Astrocyte of the hippocampus (primary cell): ENCODE results near the gene RUFY3.

Experiments used
- DNase-seq: peaks from one replicate; pipeline ENCODE4 v3.0.0; 2011; ENCODE audit warnings: low read depth, low spot score

RUFY3 gene

GRCh38 chr4:70778888-70779422 lies 57.2 kb downstream of the RUFY3 start:
- DNase-seq = no peak

GRCh38 chr4:70783096-70783495 lies 61.3 kb downstream of the RUFY3 start:
- no peak for DNase-seq

- DNase-seq = no peak
Observed at GRCh38 chr4:70787496-70787895, 65.7 kb downstream of the RUFY3 start.

GRCh38 chr4:70788733-70789132 lies 67.0 kb downstream of the RUFY3 start:
- no peak for DNase-seq

- DNase-seq = no peak
Observed at GRCh38 chr4:70793626-70794025, 71.9 kb downstream of the RUFY3 start.

- no peak for DNase-seq
Observed at GRCh38 chr4:70801265-70801809, 79.6 kb downstream of the RUFY3 start.

GRCh38 chr4:70802928-70803580 lies 81.3 kb downstream of the RUFY3 start:
- no peak for DNase-seq

- no peak for DNase-seq
Observed at GRCh38 chr4:70808151-70808550, 86.4 kb downstream of the RUFY3 start.

GRCh38 chr4:70815370-70815769 lies 93.6 kb downstream of the RUFY3 start:
- no peak for DNase-seq

- no peak for DNase-seq
Observed at GRCh38 chr4:70816894-70817293, 95.1 kb downstream of the RUFY3 start.

GRCh38 chr4:70818173-70818855 lies 96.5 kb downstream of the RUFY3 start:
- DNase-seq = peak; percentile 25

- no peak for DNase-seq
Observed at GRCh38 chr4:70818921-70819320, 97.2 kb downstream of the RUFY3 start.

- no peak for DNase-seq
Observed at GRCh38 chr4:70829015-70829414, 107.3 kb downstream of the RUFY3 start.

GRCh38 chr4:70829492-70829891 lies 107.7 kb downstream of the RUFY3 start:
- no peak for DNase-seq

GRCh38 chr4:70830054-70830453 lies 108.3 kb downstream of the RUFY3 start:
- DNase-seq = no peak

- DNase-seq = no peak
Observed at GRCh38 chr4:70831293-70831692, 109.5 kb downstream of the RUFY3 start.

GRCh38 chr4:70833675-70834074 lies 111.9 kb downstream of the RUFY3 start:
- DNase-seq = peak; percentile 47

- DNase-seq = no peak
Observed at GRCh38 chr4:70836081-70836480, 114.3 kb downstream of the RUFY3 start.

GRCh38 chr4:70838204-70838603 lies 116.4 kb downstream of the RUFY3 start:
- peak; percentile 34 for DNase-seq

- DNase-seq = peak; percentile 82
Observed at GRCh38 chr4:70838666-70839588, 117.2 kb downstream of the RUFY3 start.

- DNase-seq = peak; percentile 98
Observed at GRCh38 chr4:70839589-70840093, 117.9 kb downstream of the RUFY3 start, which contains the start of gene GRSF1. Gene GRSF1 (minus strand): TSS chr4:70839890. CDS start chr4:70839827, 63 bp downstream.
